Stimulated activated CD8-positive, alpha-beta memory T cell treated with anti-CD3 and anti-CD28 coated beads, Interleukin-15, amount 100 ng/mL, for 1 hour (primary cell): Measurements from ENCODE around the gene TASOR2.

Experiments used
- DNase-seq: peaks from one replicate; pipeline ENCODE4 v3.0.0-alpha.2; 2020; ENCODE audit warnings: low read depth

Gene TASOR2

DNA sequence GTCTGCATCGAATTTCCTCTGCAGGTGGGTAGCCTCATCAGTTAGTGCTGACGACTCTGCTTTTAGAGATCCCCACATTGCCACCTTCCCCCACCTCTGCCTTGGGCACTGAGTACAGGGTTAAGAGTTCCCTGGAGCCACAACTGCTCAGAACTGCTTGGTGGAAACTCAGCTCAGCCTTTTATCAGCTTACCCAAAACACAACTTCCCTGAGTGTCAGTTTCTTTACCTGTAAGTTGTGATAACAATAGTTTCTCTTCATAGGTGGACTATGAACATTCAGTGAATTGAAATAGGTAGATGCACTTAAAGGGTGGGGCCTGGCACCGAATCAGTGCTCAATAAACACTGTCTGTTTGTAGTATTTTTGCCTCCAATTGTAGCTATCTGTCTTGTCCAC is 29.5 kb upstream of the TASOR2 start:
- no peak for DNase-seq

DNA sequence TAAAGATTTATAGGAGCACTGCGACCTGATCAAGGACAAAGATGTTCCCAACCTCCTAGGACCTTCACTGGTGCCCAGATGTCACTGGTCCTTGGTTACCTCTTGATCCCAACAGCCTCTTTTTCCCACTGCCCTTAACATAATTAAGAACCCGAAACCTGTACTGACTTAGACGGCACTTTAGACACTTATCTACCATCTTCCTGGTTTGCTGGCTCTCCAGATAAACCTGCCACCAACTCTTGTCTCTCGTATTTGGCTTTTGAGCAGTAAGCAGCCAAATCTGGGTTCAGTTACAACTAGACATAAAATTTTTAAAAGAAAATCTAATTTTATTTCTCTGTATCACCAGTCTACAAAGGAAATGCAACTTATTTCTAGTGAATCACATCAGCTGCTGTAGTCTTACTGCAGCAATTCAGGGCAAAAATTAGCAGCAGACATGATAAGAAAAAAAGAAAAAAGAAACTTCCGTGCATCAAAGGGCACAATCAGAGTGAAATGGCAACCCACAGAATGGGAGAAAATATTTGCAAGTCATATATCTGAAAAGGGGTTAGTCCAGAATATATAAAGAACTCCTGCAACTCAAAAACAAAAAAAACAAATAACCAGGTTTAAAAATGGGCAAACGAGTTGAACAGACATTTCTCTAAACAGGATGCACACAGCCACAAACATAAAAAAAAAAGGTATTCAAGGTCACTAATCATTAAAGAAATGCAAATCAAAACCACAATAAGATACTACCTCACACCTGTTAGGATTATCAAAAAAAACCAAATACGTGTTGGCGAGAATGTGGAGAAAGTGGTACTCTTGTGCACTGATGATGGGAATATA is 27.7 kb upstream of the TASOR2 start:
- DNase-seq: no peak

GRCh38 chr10:5658871-5659618 is 25.6 kb upstream of the TASOR2 start:
- DNase-seq: no peak

DNA sequence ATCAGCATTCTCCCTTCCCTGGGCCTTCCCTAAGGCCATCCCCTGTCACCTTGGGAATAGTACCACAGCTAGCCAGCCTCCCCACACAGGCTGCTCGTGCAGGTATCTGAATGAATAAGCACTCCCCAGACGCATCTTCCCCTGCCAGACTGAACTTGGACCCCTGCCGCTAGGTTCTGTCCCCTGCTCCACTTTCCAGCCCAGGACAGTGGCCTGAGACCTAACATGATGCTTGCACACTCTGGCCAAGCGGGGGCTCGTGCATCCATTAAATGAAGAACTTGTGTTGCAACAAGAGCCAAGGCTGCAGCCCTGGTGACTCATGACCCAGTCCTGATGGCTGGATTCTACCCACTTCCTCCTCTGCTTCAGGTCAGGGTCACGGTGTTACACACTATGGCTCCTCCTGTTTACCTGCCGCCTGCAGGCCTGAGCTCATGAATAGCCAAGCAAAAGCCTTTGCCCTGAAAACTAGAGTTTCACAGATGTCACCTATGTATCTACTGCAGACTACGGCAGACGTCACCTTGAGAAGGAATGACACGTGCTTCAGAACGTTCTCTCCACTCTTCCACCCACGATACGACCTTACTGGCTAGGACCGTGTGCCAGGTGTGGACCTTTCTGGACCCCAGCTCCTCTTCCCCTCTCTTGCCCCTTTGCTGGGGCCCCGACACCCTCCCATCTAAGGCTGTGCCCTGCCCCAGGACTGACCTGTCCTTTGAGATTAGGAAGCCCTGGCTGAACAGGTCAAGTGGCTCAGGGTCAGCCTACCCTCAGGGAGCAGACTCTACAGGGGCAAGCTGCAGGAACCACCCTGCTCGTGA is 24.7 kb upstream of the TASOR2 start:
- no peak for DNase-seq

DNA sequence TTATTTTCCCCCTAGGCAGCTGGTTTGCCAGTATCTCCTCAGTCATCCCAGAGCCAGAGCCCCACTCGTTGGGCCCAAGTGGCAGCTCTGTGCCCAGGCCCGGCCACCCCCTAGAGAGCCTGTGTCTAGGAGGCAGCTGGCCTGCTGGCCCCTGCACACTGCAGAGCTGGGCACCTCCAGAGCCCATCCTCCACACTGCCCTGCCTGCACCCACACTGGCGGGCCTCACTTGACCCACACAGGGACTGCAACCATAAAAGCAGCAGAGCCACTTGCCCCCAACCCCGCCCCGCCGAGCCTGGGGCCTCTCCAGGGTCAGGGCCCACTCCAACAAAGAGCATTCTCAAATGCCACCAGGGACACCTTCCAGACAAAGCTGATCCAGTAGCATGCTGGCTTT is 23.6 kb upstream of the TASOR2 start:
- no peak for DNase-seq

DNA sequence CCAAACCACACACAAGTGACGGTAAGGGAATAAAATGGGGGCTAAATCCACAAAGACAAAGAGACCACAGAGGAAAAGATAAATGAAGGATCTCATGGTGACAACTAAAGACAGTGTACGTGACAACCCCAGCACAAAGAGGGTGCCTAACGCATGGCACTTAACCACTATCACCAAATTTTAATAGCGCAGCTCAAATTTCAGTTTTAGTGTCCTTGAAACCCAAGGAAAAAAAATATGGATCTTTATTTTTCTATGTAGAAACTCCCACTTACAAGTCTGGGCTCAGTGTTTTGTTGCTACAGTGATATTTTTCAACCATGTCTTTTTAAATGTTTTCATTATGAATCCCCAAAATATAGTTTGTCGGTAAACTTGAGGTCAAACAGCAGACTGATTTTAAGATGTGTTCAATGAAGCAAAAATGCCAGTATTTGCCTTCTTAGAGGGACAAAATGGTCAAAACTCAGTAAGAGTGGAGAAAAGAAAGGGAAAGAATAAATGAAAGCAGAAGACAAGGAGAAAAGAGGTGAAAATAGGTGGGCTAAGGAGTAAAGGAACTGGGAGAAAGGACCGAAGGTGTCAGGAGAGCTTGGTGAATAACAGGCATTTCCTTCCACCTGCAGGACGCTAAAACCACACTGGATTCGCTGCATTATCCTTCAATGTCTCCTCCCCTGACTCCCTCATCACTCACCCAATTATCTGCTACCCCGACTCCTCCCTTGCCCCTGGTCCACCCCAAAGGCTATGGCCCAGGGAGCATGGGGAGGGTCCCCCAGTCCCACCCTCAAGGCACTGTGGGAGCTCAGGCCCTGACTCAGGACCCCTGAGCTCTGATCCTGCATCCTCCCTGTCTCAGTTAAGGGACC is 21.7 kb upstream of the TASOR2 start:
- no peak for DNase-seq

- DNase-seq: no peak
These were observed 20.8 kb upstream of the TASOR2 start for GRCh38 chr10:5663692-5664427.

GRCh38 chr10:5665373-5666007 is 19.1 kb upstream of the TASOR2 start:
- DNase-seq: no peak

DNA sequence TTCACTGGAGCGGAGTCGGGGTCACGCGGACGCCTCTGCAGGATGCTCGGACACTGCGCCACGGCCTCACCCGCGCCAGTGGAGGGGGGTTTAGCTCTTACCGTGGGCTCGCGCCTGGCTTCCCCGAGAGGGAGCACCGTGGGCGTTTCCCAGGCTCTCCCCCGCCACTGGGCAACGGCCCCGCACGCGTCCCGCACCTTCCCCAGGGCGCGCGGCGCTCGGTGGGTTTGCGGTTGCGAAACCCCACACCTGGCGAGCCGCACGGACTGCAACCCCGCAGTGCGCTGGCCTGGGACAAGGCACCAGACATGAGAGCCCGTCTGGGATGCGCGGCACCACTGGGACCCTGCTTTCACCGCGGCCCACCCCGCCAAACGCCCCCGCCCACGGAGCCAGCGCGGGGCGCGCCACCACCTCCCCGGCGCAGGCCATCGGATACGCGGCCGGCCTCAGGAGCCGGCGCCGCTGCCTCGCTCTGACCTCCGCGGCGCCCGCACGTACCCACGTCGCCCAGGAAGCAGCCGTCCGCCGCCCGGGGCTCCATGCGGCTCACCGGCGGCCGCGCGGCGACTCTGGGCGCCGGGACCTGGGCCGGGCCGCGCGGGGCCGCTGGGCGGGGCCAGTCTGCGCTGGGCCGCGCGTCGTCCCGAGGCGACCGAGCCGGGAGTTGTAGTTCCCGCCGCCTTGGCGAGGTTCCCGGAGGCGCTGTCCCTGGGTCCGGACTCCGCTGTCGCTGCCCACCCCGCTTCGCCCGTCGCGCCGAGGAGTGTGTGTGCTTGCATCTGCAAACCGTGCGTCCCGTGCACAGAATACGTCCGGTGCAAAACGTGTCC is 18.4 kb upstream of the TASOR2 start, which contains the start of gene ASB13:
Gene ASB13, minus strand, starts transcription at position 588 of the 833 bp plus-strand sequence. Its CDS starts 44 bp downstream, at position 544.
- DNase-seq: no peak

- no peak for DNase-seq
These were observed 17.6 kb upstream of the TASOR2 start for GRCh38 chr10:5666841-5667630.

DNA sequence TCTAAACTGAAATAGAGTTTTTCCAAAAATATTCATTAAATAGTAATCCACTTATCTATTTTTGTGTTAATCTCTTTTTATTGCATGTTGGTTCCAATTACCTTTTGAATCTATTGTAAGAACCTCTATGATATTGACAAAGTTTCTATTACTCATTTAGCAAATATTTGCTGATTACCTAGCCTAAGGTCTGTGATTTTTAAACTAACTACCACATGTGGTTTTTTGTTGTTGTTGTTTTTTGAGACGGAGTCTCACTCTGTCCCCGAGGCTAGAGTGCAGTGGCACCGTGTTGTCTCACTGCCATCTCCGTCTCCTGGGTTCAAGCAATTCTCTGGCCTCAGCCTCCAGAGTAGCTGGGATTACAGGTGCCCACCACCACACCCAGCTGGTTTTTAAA is 16.2 kb upstream of the TASOR2 start:
- DNase-seq: no peak

DNA sequence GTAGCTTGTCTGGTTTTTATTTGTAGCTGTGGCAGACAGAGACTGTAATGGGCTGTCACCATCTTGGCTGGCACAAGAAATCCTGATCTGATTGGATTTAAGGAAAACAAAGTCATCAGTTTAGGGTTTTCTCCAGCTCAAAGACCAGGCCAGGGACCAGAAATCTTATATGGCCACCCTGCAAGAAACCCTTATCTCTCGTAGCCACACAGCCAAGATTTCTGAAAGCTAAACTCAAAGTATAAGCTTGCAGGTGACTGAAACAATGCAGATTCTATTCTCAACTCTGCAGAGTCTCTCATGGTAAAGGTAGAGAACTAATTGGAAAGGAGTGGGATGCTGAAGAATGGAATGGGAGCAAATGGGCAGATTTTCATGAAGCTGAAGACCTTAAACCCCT is 15.0 kb upstream of the TASOR2 start:
- no peak for DNase-seq

DNA sequence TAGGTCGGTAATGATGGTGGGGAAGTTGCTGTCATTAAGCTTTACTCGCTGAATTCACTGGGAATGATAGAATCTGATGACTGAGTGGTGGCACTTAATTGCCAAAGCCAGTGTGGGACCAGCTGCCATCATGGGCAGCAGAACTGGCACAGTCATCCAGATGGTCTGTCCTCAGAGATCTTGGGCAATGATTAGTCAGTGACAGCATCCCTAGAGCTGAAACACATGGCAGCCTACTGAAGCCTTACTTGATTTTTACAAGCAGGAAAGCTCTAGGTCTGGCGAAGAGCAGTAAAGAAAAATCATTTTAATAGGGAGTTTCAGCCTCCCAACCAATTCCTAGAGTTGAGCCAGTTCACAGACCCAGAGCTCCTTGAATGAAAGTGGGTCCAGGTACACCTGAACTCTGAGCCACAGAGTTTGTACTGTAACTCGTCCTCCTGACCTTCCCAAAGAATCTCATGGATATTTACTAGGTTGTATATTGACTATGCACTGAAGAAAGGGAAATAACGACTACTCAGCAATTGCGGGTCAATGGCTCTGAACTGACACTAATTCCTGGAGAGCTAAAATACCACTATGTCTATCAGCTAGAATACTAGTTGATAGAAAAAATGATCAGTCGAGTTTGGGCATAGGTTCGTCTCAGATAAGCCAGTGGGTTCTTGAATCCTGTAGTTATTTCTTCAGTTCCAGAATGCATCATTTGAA is 13.8 kb upstream of the TASOR2 start:
- no peak for DNase-seq

DNA sequence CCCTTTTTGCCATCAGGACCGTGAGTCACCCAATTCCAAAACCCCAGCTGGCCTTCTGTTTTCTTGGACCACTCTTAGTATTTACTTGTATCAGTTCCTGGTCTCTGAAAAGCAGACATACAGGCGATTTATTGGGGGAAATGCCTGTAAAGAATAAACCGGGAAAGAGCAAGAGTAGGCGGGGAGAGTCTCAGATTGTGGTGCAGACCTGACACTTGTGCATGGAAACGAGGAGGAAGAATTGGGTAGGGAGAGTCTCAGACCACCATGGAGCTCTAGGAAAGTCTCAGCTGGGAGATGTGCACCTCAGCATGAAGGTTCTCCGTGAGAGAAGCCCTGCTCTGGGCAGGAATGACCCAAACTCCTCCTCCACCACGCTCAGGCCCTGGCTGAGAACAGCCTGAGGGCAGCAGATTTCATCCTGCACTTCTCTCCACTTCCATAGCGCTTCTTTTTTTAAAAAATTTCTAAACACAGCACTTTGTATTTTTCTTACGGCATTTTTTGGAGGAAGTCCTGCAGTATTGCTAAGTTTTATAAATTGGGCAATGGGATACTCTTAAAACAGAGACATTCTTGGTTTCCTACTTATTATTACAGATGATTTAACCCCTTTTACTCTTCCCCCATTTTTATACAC is 6.1 kb upstream of the TASOR2 start:
- DNase-seq: no peak

DNA sequence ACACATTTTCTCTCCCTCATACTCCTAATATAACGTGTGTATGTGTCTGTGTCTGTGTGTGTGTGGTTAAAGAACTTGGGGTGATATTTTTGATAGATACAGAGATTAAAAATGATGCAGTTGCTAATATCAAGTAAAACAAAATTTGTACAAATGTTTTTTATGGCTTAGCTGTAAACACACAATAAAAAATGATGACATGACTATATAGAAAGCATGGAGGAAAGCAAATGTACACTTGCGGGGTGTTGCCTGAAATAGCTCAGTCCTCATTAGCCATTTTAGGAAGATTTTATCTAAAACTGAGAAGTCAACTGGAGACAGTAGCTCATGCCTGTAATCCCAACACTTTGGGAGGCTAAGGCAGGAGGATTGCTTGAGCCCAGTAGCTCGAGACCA is 5.6 kb upstream of the TASOR2 start:
- DNase-seq: no peak

GRCh38 chr10:5679606-5680005 is 5.0 kb upstream of the TASOR2 start:
- no peak for DNase-seq

DNA sequence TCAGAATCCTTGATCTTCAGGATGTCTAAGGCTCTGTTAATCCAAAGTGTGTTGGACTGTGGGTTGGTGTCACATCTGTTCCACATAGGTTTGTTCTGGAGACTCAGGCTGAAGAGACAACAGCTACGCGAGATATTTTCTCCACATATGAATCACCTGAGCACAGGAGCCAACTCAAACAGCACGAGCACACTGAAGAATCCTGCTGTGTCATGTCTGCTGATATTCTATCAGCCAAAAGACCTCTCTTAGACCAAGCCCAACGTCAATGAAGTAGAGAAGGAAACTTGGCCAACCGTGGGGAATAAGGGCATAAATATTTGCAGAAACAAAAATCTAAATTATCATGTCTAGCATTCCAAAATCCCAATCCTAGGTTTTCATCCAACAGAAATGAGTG is 2.7 kb upstream of the TASOR2 start:
- no peak for DNase-seq
